GM21576 (cell line): Measurements from ENCODE around the gene ST7L.
"Not testable (repeated sequence)": the region's sequence is repeated elsewhere in the genome, so short reads cannot be mapped to it uniquely, and the experiment has no call there.

Experiments used
- ATAC-seq: cut with Tn5 transposase; IDR thresholded peaks from one replicate; pipeline ENCODE4 v1.9.1; 2021; ENCODE audit warnings: mild to moderate bottlenecking, moderate library complexity; ENCODE audit not compliant: unreplicated experiment

ST7L gene

GRCh38 chr1:112504001-112504660, 114.8 kb downstream of the ST7L start:
- ATAC-seq = no peak

DNA sequence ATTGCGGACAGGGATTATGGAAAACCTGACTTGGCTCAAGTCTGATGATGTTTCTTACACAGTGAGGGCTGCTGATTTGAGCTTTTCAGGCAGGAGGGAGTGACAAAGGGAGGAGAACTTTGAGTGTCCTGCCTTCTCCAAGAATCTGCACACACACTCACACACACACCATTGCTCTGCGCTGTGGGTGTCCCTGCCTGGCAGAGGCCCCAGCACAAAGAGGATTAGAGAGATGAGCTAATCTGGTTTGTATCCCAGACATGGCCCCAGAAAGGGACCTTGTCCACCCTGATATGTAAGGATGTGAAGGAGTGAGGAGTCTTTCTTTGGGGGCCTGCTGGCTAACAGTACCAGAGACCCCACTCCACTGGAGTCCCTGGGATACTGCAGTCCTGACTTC, 116.1 kb downstream of the ST7L start:
- ATAC-seq = no peak

- ATAC-seq = peak; percentile 55
Observed at GRCh38 chr1:112501810-112502641, 116.9 kb downstream of the ST7L start.

- ATAC-seq = no peak
Observed at GRCh38 chr1:112496290-112496689, 122.7 kb downstream of the ST7L start.

- no peak for ATAC-seq
Observed at GRCh38 chr1:112493351-112493750, 125.6 kb downstream of the ST7L start.

DNA sequence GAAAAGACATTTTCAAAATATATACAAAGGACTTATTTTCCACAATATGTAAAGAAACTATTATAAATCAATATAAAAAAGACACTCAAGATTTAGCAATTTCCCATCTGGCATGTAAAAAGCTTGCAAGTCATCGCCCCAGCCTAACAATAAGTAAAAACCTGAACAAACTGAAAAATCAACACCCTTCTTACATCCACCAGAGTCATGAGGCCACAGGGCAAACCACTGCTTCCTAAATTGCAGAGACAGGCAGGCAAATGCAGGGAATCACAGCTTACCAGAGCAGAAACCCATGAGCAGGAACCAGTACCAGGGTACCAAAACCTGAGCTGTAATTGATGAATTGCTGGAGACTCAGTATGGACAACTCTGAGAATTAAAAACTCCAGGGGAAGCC, 126.9 kb downstream of the ST7L start:
- ATAC-seq = no peak

- ATAC-seq = no peak
Observed at GRCh38 chr1:112488141-112488540, 130.8 kb downstream of the ST7L start.

- ATAC-seq = not testable (repeated sequence)
Observed at GRCh38 chr1:112487686-112488085, 131.3 kb downstream of the ST7L start.

- not testable (repeated sequence) for ATAC-seq
Observed at GRCh38 chr1:112486063-112486462, 132.9 kb downstream of the ST7L start.

GRCh38 chr1:112478314-112478713, 140.6 kb downstream of the ST7L start:
- ATAC-seq = no peak

GRCh38 chr1:112477550-112477949, 141.4 kb downstream of the ST7L start:
- ATAC-seq = no peak
